Parathyroid adenoma (tissue), 2 donors: ENCODE measurements around the gene LTBP1.

ENCODE experiments used
- H2AFZ ChIP-seq: fragments of 300-600 bp; sonication (generic); one replicate; pipeline ENCODE4 v1.7.0; 2017; ENCODE audit warnings: antibody characterized with exemption, mild to moderate bottlenecking
- H3K27ac ChIP-seq: fragments of 300-600 bp; sonication (generic); one replicate; pipeline ENCODE4 v1.7.0; 2017
- H3K27me3 ChIP-seq: fragments of 300-600 bp; sonication (generic); one replicate; pipeline ENCODE4 v1.7.0; 2017; ENCODE audit warnings: low read length; ENCODE audit not compliant: control insufficient read depth, insufficient read depth
- H3K36me3 ChIP-seq: fragments of 300-600 bp; sonication (generic); one replicate; pipeline ENCODE4 v1.7.0; 2017; ENCODE audit warnings: low read length; ENCODE audit not compliant: control insufficient read depth, insufficient read depth
- H3K4me1 ChIP-seq: fragments of 300-600 bp; sonication (generic); one replicate; pipeline ENCODE4 v1.7.0; 2017; ENCODE audit warnings: control low read depth
- H3K4me2 ChIP-seq: fragments of 300-600 bp; sonication (generic); one replicate; pipeline ENCODE4 v1.7.0; 2017; ENCODE audit warnings: low read length
- H3K4me3 ChIP-seq: fragments of 300-600 bp; sonication (generic); one replicate; pipeline ENCODE4 v1.7.0; 2017; ENCODE audit warnings: low read depth, low read length
- H3K79me2 ChIP-seq: fragments of 300-600 bp; sonication (generic); one replicate; pipeline ENCODE4 v1.7.0; 2017; ENCODE audit warnings: control low read depth
- H3K9ac ChIP-seq: fragments of 300-600 bp; sonication (generic); one replicate; pipeline ENCODE4 v1.7.0; 2017; ENCODE audit warnings: mild to moderate bottlenecking
- H3K9me3 ChIP-seq: fragments of 300-600 bp; sonication (generic); one replicate; pipeline ENCODE4 v1.7.0; 2017; ENCODE audit warnings: low read length; ENCODE audit not compliant: control insufficient read depth
- TF ChIP-seq, protein P1 (sequence below): fragments of 300-600 bp; sonication (generic); IDR thresholded peaks from one replicate; pipeline ENCODE4 v1.7.0; 2017; ENCODE audit warnings: antibody characterized with exemption, mild to moderate bottlenecking
- donor health status: primary hyperparathyroidism.

The LTBP1 gene

DNA sequence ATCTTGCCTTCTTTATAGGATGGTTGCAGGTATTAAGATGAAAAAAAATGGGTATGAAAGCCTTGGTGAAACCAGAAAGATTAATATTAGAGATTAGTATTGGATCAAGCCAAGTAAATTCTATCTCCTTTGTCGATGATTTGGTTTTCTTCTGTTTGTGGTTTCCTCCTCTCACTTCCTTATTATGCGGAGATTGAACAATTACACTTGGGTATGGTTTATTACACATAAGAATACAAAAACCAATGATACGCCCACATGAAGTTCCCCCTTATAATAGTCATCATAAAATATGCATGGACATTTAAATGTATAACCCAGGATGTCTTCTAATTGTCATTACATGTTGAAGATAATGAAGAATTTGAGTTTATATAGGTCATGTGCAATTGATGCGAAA lies 4.9 kb downstream of the LTBP1 start:
- TF ChIP-seq, protein P1, sequence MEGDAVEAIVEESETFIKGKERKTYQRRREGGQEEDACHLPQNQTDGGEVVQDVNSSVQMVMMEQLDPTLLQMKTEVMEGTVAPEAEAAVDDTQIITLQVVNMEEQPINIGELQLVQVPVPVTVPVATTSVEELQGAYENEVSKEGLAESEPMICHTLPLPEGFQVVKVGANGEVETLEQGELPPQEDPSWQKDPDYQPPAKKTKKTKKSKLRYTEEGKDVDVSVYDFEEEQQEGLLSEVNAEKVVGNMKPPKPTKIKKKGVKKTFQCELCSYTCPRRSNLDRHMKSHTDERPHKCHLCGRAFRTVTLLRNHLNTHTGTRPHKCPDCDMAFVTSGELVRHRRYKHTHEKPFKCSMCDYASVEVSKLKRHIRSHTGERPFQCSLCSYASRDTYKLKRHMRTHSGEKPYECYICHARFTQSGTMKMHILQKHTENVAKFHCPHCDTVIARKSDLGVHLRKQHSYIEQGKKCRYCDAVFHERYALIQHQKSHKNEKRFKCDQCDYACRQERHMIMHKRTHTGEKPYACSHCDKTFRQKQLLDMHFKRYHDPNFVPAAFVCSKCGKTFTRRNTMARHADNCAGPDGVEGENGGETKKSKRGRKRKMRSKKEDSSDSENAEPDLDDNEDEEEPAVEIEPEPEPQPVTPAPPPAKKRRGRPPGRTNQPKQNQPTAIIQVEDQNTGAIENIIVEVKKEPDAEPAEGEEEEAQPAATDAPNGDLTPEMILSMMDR = no peak
- no peak overlapping the region for H3K4me2 ChIP-seq
- H3K9me3 ChIP-seq = no peaks in the 10 kb centered on the region
- no peaks in the 10 kb centered on the region for H3K27me3 ChIP-seq
- no peak overlapping the region for H3K4me3 ChIP-seq
- H3K27ac ChIP-seq = no peak overlapping the region
- H3K9ac ChIP-seq = no peak overlapping the region
- H3K36me3 ChIP-seq = no peaks in the 10 kb centered on the region
- H3K79me2 ChIP-seq = no peaks in the 10 kb centered on the region
- H2AFZ ChIP-seq = no peak overlapping the region
- no peaks in the 10 kb centered on the region for H3K4me1 ChIP-seq

DNA sequence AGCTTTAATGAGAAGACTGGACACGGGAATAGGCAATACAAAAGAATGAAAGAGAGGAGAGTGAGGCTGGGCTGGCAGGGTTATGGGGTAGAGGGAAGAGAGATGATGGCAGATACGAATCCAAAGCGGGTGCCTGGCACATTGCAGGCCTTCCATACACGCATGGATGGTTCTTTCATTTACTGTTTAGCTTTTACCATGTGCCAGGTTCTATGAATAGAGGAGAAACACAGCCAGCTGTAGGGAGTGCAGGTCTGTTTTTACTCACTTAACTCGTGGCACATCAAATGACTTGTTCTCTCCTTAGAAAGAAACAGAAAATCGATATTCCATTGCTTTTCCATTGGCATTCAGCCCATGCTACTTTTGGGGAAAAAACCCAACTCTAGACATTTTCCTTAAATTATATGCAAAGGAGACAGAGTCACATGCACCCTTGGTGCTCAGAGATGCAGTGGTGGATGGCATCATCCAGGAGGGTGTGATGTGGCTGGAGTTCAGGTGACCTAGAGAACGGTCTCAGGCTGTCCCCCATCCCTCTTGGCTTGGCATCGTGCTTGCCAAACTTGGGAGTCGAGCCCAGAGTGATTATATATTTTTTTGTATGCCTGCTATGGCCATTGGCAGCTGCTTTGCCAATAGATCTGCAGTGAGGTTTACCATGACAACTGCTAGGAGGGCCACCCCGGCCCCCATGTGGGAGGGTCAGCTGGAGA lies 6.2 kb downstream of the LTBP1 start:
- TF ChIP-seq, protein P1 = no peak
- Histone ChIP-seq H3K4me1 (no peaks in the 10 kb centered on the region), H3K27me3 (no peaks in the 10 kb centered on the region), H3K4me3 (no peak overlapping the region), H3K9ac (no peak overlapping the region), H3K79me2 (no peaks in the 10 kb centered on the region), H3K4me2 (no peak overlapping the region), H3K27ac (no peak overlapping the region), H2AFZ (no peak overlapping the region), H3K36me3 (no peaks in the 10 kb centered on the region), H3K9me3 (no peaks in the 10 kb centered on the region)

DNA sequence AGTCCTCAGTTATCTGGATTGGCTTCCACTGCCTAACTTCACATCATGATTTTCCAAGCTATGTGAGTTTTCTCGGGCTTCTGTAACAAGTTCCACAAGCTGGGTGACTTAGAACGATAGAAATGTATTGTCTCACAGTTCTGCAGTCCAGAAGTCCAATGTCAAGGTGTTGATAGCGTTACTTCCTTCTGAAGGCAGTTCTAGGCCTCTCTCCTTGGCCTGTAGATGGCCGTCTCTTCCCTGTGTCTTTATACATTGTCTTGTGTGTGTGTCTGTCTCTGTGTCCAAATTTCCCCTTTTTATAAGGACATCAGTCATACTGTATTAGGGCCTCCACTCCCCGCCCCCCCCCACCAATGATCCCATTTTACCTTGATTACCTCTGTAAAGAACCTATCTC lies 7.5 kb downstream of the LTBP1 start:
- Histone ChIP-seq H3K4me2 (no peak overlapping the region), H3K9me3 (no peaks in the 10 kb centered on the region), H3K79me2 (no peaks in the 10 kb centered on the region), H3K27me3 (no peaks in the 10 kb centered on the region), H3K27ac (no peak overlapping the region), H3K36me3 (no peaks in the 10 kb centered on the region), H3K4me1 (no peaks in the 10 kb centered on the region), H2AFZ (no peak overlapping the region), H3K4me3 (no peak overlapping the region), H3K9ac (no peak overlapping the region)
- TF ChIP-seq, protein P1 = no peak

DNA sequence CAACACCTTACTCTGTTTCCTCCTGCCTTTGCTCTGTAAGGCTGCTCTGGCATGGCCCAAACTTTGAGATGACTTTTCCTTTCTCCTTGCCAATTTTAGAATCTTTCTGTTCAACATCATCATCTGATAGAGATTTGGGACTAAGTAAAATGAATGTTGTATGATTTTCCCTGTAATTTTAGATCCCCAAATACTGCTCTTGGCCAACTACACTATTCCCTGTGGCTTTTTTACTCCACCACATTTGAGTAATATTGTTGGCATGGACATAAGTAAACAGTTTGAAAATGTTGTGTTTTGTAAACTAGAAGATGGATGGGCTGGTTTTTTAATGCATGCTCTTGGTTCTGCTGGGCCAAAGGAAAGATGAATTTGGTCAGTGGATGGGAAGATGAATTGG lies 12.1 kb downstream of the LTBP1 start:
- Histone ChIP-seq H3K4me1 (no peaks in the 10 kb centered on the region), H3K27me3 (no peaks in the 10 kb centered on the region), H3K9ac (no peak overlapping the region), H3K79me2 (no peaks in the 10 kb centered on the region), H3K9me3 (no peaks in the 10 kb centered on the region), H2AFZ (no peak overlapping the region), H3K27ac (no peak overlapping the region), H3K4me2 (no peak overlapping the region), H3K4me3 (no peak overlapping the region), H3K36me3 (no peaks in the 10 kb centered on the region)
- TF ChIP-seq, protein P1 = no peak

DNA sequence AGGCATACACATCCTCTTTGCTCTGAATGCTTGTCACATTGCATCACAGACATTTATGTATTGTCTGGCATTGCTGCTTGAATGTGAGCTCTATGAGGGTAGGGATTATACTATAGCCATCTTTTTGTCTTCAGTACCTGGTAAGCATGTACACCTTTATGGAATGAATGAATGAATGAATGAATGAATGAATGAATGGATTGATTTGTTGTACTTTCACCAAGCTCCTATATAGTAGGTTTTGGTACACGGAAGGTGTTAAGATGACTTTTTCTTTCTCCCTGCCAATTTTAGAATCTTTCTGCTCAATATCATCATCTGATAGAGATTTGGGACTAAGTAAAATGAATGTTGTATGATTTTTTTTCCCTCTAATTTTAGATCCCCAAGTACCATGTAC lies 13.5 kb downstream of the LTBP1 start:
- H2AFZ ChIP-seq = no peak overlapping the region
- TF ChIP-seq, protein P1 = no peak
- no peak overlapping the region for H3K9ac ChIP-seq
- no peak overlapping the region for H3K27ac ChIP-seq
- H3K27me3 ChIP-seq = no peaks in the 10 kb centered on the region
- H3K79me2 ChIP-seq = no peaks in the 10 kb centered on the region
- no peak overlapping the region for H3K4me3 ChIP-seq
- no peaks in the 10 kb centered on the region for H3K36me3 ChIP-seq
- no peak overlapping the region for H3K4me2 ChIP-seq
- H3K9me3 ChIP-seq = no peaks in the 10 kb centered on the region
- no peaks in the 10 kb centered on the region for H3K4me1 ChIP-seq
